Keratinocyte (primary cell): ENCODE data around the gene SLC17A5. TPM values are rescaled to one million over a fixed set of nuclear protein-coding genes. Genes with fewer than 3 reads are reported as not detected.

Experiments
- DNase-seq: peaks from one replicate; pipeline ENCODE4 v3.0.0-alpha.2; 2011; ENCODE audit warnings: low read depth, missing footprints, low spot score
- FAIRE-seq: peaks from 2 replicates; lab custom pipeline; 2011; peaks lifted over from hg19 to GRCh38; lab: Jason Lieb, UNC
- H2AFZ ChIP-seq: 2 replicates; pipeline ENCODE4 v1.6.0; 2012; ENCODE audit warnings: low read length, control low read depth, inconsistent platforms; ENCODE audit not compliant: control insufficient read depth
- H3K27ac ChIP-seq: 2 replicates; pipeline ENCODE4 v1.5.1; 2011; ENCODE audit warnings: low read length; ENCODE audit not compliant: control insufficient read depth, insufficient read depth
- H3K27me3 ChIP-seq: 3 replicates; pipeline ENCODE4 v1.6.0; 2011; ENCODE audit warnings: low read length; ENCODE audit not compliant: control insufficient read depth, insufficient read depth; ENCODE audit errors: extremely low read depth
- H3K36me3 ChIP-seq, 2 experiments: 2 replicates in 1 of 2; 3 replicates in 1 of 2; pipeline ENCODE4 v1.5.1; 2011; ENCODE audit warnings: low read length in 2 of 2, mild to moderate bottlenecking in 1 of 2; ENCODE audit not compliant: control insufficient read depth in 2 of 2, insufficient read depth in 2 of 2; ENCODE audit errors: extremely low read depth in 1 of 2
- H3K4me1 ChIP-seq: 3 replicates; pipeline ENCODE4 v1.5.1; 2011; ENCODE audit warnings: low read length; ENCODE audit not compliant: control insufficient read depth, insufficient read depth; ENCODE audit errors: extremely low read depth
- H3K4me2 ChIP-seq: 3 replicates; pipeline ENCODE4 v1.6.0; 2011; ENCODE audit warnings: low read depth, low read length; ENCODE audit not compliant: control insufficient read depth, insufficient read depth; ENCODE audit errors: extremely low read depth
- H3K4me3 ChIP-seq, 3 experiments: fragments of 200-600 bp in 1 of 3; sonication (generic) in 1 of 3; 2 replicates in 2 of 3; 3 replicates in 1 of 3; pipeline ENCODE4 v1.5.1; 2011 to 2016; ENCODE audit warnings: low read length in 3 of 3, mild to moderate bottlenecking in 3 of 3, control low read depth in 2 of 3, inconsistent platforms in 1 of 3, low read depth in 1 of 3, mixed read lengths in 1 of 3, mixed run types in 1 of 3, moderate library complexity in 1 of 3; ENCODE audit not compliant: control insufficient read depth in 2 of 3, insufficient read depth in 2 of 3; ENCODE audit errors: extremely low read depth in 1 of 3
- H3K79me2 ChIP-seq: 2 replicates; pipeline ENCODE4 v1.6.0; 2012; ENCODE audit warnings: low read length; ENCODE audit not compliant: control insufficient read depth, insufficient read depth
- H3K9ac ChIP-seq: 3 replicates; pipeline ENCODE4 v1.6.0; 2011; ENCODE audit warnings: low read length; ENCODE audit not compliant: control insufficient read depth, insufficient read depth; ENCODE audit errors: extremely low read depth
- H3K9me1 ChIP-seq: 3 replicates; pipeline ENCODE4 v1.6.0; 2011; ENCODE audit warnings: low read length; ENCODE audit not compliant: control insufficient read depth, insufficient read depth; ENCODE audit errors: extremely low read depth
- H3K9me3 ChIP-seq: 2 replicates; pipeline ENCODE4 v1.5.1; 2012; ENCODE audit warnings: low read depth, low read length; ENCODE audit not compliant: control insufficient read depth
- H4K20me1 ChIP-seq: 3 replicates; pipeline ENCODE4 v1.6.0; 2011; ENCODE audit warnings: low read length; ENCODE audit not compliant: control insufficient read depth, insufficient read depth; ENCODE audit errors: extremely low read depth
- CTCF ChIP-seq, 3 experiments: IDR thresholded peaks in 1 of 3; conservative IDR thresholded peaks in 1 of 3; optimal IDR thresholded peaks in 1 of 3; 2 replicates in 2 of 3; 3 replicates in 1 of 3; pipeline versions ENCODE3 to v1.5.1; 2011; ENCODE audit warnings: low read length in 3 of 3, mild to moderate bottlenecking in 3 of 3, moderate library complexity in 2 of 3, control low read depth in 1 of 3, inconsistent platforms in 1 of 3; ENCODE audit not compliant: insufficient read depth in 2 of 3; ENCODE audit errors: extremely low read depth in 1 of 3
- EZH2 ChIP-seq: IDR thresholded peaks from one replicate; pipeline ENCODE4 v1.6.1; 2012; ENCODE audit warnings: inconsistent platforms, mild to moderate bottlenecking, low read length, moderate library complexity
- dilution Hi-C: fragments of 300-500 bp; cut with MboI; formaldehyde crosslinking; loops from one replicate; pipeline ENCODE4 v1.7.0; 2020; ENCODE audit warnings: low sequenced_read_pairs; ENCODE audit not compliant: extremely low pct_ligation_motif_present
- polyA minus RNA-seq, 3 experiments: library from RNA; depleted of rRNA, polyadenylated mRNA; stranded (reverse); fragments of >200 nt; gene quantifications; 1 replicate in 1 of 3; 2 replicates in 1 of 3; 3 replicates in 1 of 3; pipeline ENCODE4 v1.2.3, GENCODE V29; 2011
- polyA plus RNA-seq, 5 experiments: library from polyadenylated mRNA; depleted of rRNA in 3 of 5; stranded (reverse) in 3 of 5; stranded (forward) in 1 of 5; unstranded in 1 of 5; fragments of >200 nt; gene quantifications; 1 replicate in 1 of 5; 2 replicates in 3 of 5; 3 replicates in 1 of 5; pipeline versions ENCODE4 v1.2.1 to v1.2.3, GENCODE V29; 2011 to 2012; ENCODE audit warnings: missing spikeins in 2 of 5, low read depth in 1 of 5, low replicate concordance in 1 of 5

Gene SLC17A5, protein sequence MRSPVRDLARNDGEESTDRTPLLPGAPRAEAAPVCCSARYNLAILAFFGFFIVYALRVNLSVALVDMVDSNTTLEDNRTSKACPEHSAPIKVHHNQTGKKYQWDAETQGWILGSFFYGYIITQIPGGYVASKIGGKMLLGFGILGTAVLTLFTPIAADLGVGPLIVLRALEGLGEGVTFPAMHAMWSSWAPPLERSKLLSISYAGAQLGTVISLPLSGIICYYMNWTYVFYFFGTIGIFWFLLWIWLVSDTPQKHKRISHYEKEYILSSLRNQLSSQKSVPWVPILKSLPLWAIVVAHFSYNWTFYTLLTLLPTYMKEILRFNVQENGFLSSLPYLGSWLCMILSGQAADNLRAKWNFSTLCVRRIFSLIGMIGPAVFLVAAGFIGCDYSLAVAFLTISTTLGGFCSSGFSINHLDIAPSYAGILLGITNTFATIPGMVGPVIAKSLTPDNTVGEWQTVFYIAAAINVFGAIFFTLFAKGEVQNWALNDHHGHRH
- 8.4 to 12.0 TPM (median 8.7 TPM) in 3 replicates for polyA plus RNA-seq
- 3.6 TPM for polyA plus RNA-seq (2011; ENCODE audit: low read depth)
- 4.8 and 9.4 TPM in 2 replicates for polyA plus RNA-seq (2011; cell fraction: cytosol; rRNA removed)
- 13.5 and 17.5 TPM in 2 replicates for polyA plus RNA-seq (2011; cell fraction: nucleus; rRNA removed)
- 5.4 and 9.2 TPM in 2 replicates for polyA plus RNA-seq (2012; ENCODE audit: low replicate concordance)
- 4.3 to 15.3 TPM (median 10.4 TPM) in 3 replicates for polyA minus RNA-seq
- polyA minus RNA-seq (2011; cell fraction: cytosol; rRNA and poly(A)+ RNA removed): 10.4 TPM
- 14.1 and 25.3 TPM in 2 replicates for polyA minus RNA-seq (2011; cell fraction: nucleus; rRNA and poly(A)+ RNA removed)

- DNase-seq: peak; percentile 42
- TF ChIP-seq EZH2 (no peak), CTCF (optimal IDR thresholded peaks at IDR 0.05 in 1 of 3, IDR thresholded peaks at IDR 0.05 in 1 of 3, conservative IDR thresholded peaks at IDR 0.05 in 1 of 3; ENCODE audit: extremely low read depth in 1 of 3, insufficient read depth in 2 of 3, low read length in 3 of 3) (no peak)
These were observed at the start of gene SLC17A5 for GRCh38 chr6:73653571-73654424. TSS of gene SLC17A5 (minus strand) at chr6:73653992. CDS start at chr6:73653886, 106 bp downstream.

DNA sequence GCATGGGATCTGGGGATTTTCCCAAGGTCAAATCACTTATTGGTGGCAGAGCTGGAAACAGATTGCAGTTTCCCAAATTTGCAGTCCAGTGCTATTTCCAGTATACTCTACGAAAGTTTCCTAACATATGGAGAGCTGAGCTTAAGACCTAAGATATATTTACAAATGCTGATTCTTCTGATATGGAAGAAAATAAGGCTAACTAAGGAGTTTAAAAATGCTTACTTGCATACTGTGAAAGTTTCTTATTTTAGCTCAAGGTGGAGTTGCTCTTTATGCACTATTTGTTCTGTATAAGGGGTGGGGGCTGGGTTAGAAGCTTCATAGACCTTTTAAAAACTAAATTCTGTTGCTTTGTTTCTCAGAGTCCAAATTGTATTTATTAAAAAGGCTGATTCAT is 49.7 kb upstream of the SLC17A5 start:
- no peaks in the 10 kb centered on the region for H3K9me1 ChIP-seq
- no peak overlapping the region for H2AFZ ChIP-seq
- dilution Hi-C loops: no loop called here
- peak overlapping the region; percentile 26 for H3K9ac ChIP-seq
- DNase-seq (no peak), FAIRE-seq (peak; percentile 49)
- H3K4me3 ChIP-seq: no peak overlapping the region
- peaks cover 12% of the 10 kb centered on the region for H3K79me2 ChIP-seq
- H3K9me3 ChIP-seq: no peaks in the 10 kb centered on the region
- H3K36me3 ChIP-seq: peaks cover 8 to 10% of the 10 kb centered on the region in 2 experiments
- TF ChIP-seq CTCF (optimal IDR thresholded peaks at IDR 0.05 in 1 of 3, IDR thresholded peaks at IDR 0.05 in 1 of 3, conservative IDR thresholded peaks at IDR 0.05 in 1 of 3; ENCODE audit: extremely low read depth in 1 of 3, insufficient read depth in 2 of 3, low read length in 3 of 3) (no peak), EZH2 (no peak)
- peak overlapping the region; percentile 12 for H3K4me2 ChIP-seq
- peak overlapping the region; percentile 97 for H3K27ac ChIP-seq
- H4K20me1 ChIP-seq: no peaks in the 10 kb centered on the region
- no peaks in the 10 kb centered on the region for H3K27me3 ChIP-seq
- peaks cover 43% of the 10 kb centered on the region for H3K4me1 ChIP-seq

More at GRCh38 chr6:73653571-73654424, at the start of gene SLC17A5:
- H2AFZ ChIP-seq: peak within 1 kb of the TSS; percentile 99
- H3K9ac ChIP-seq: peak within 1 kb of the TSS; percentile 85
- H3K4me2 ChIP-seq: peak within 1 kb of the TSS; percentile 99
- no peaks in the 10 kb centered on the region for H3K9me3 ChIP-seq
- peak within 1 kb of the TSS; percentile 86 for H3K27ac ChIP-seq
- no peaks in the 10 kb centered on the region for H3K79me2 ChIP-seq
- no peaks in the 10 kb centered on the region for H3K27me3 ChIP-seq
- no peaks in the 10 kb centered on the region for H3K36me3 ChIP-seq
- dilution Hi-C loops: no loop called here
- no peaks in the 10 kb centered on the region for H3K9me1 ChIP-seq
- FAIRE-seq: peak; percentile 20
- H4K20me1 ChIP-seq: no peaks in the 10 kb centered on the region
- peak within 1 kb of the TSS; percentile 91 to 99 (median 96) for H3K4me3 ChIP-seq
- peaks cover 14% of the 10 kb centered on the region for H3K4me1 ChIP-seq
